ENCODE results near the gene FSD2. TPM values are rescaled to one million over a fixed set of nuclear protein-coding genes. Genes with fewer than 3 reads are reported as not detected.

The FSD2 gene
- total and polyA plus RNA-seq, 9 of the 15 experiments (the other 6 are each of a cell fraction or from before 2014, with no cell fraction given): 0.01 to 0.06 TPM; not detected in 7

DNA sequence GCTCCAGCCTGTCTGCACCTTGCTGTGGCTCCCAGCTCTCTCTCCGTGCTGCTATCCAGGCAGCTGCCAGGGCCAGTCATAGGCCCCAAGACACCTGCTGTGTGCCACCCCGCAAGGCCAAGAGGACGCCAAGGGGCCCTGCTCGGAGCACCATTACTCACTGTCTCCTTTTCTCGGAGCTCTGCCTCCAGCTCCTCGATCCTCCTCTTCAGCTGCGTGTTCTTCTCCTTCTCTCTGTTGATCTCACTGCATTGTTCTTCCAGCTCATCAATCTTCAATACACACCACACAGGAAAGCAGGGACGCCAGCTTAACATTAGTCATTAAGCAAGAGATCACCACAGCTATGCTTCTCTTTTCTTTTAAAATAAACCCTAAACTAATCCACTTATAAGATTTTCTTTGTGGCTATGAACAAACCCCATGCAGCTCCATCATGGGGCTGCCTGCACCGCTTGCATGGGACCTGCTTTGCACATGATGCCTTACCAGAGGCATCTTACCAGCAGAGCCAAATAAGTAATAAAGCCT, 46.2 kb upstream of the FSD2 start (continued):
- TF ChIP-seq ZBTB17 (CRISPR knock-in tag; IDR thresholded peaks at IDR 0.05) (no peak), ZNF778 (CRISPR knock-in tag; IDR thresholded peaks at IDR 0.05) (no peak), ZNF445 (CRISPR knock-in tag; IDR thresholded peaks at IDR 0.05; ENCODE audit: low read depth) (no peak), ADNP (tag; IDR thresholded peaks at IDR 0.05) (no peak), NCOR1 (IDR thresholded peaks at IDR 0.05) (no peak), ATF1 (CRISPR knock-in tag; IDR thresholded peaks at IDR 0.05) (no peak), ATF1 (tag; IDR thresholded peaks at IDR 0.05) (no peak), ZNF282 (CRISPR knock-in tag; IDR thresholded peaks at IDR 0.05) (no peak), NCOA4 (IDR thresholded peaks at IDR 0.05; ENCODE audit: partially characterized antibody) (no peak), ZSCAN29 (IDR thresholded peaks at IDR 0.05) (no peak)
- TF ChIP-seq, protein P1, sequence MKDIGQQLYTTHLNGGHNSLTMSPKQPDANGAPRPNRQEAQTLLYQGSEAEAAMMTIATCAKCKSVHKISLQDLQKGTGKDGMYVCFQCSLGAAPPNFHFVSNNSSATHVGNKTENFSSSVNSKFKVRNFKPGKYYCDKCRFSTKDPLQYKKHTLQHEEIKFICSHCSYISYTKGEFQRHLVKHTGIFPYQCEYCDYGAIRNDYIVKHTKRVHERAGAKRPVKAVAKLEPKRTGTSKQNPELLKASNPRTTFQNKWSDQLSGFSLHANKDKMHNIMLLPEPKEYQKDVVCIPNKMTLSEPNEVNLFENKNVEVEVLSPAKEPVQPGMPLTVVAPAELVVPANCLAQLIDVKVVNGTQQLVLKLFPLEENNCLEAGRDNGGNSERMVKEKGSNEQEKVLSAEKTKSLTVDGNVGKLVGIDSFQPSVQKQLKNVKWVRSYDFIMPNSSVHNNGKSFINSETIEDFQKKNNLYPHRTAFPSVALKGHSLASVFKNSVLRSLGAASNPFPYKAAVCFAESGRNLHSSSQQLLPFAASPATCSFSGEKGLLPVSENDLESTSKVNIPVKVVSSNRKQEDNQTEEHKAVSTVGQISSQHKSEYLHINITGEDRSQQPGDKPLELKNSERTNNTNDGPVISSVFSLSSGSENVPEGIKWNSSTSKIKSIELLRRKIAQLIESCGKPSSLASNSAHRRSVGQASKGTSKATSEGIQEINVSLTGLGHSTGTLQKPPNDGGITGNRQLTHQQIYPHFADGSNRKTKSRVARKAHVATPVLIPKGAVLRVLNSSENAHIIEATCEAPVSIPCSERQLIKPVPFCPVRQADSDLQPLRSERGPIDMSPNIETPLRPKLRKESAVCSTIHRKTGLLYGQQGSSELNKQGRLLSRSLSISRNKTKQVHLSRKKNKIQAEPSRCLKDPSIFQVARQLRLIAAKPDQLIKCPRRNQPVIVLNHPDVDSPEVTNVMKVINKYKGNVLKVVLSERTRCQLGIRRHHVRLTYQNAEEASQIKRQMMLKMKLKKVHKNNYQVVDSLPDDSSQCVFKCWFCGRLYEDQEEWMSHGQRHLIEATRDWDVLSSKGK (CRISPR knock-in tag; IDR thresholded peaks at IDR 0.05): no peak
- TF ChIP-seq, protein P2, sequence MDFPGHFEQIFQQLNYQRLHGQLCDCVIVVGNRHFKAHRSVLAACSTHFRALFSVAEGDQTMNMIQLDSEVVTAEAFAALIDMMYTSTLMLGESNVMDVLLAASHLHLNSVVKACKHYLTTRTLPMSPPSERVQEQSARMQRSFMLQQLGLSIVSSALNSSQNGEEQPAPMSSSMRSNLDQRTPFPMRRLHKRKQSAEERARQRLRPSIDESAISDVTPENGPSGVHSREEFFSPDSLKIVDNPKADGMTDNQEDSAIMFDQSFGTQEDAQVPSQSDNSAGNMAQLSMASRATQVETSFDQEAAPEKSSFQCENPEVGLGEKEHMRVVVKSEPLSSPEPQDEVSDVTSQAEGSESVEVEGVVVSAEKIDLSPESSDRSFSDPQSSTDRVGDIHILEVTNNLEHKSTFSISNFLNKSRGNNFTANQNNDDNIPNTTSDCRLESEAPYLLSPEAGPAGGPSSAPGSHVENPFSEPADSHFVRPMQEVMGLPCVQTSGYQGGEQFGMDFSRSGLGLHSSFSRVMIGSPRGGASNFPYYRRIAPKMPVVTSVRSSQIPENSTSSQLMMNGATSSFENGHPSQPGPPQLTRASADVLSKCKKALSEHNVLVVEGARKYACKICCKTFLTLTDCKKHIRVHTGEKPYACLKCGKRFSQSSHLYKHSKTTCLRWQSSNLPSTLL (IDR thresholded peaks at IDR 0.05): no peak
